Uterine smooth muscle cell (primary cell): ENCODE results near the gene FLNB. TPM values are rescaled to one million over a fixed set of nuclear protein-coding genes. Genes with fewer than 3 reads are reported as not detected.

Experiments used
- total RNA-seq: library from RNA; depleted of rRNA; stranded (reverse); fragments of >200 nt; gene quantifications from 2 replicates; pipeline ENCODE4 v1.2.3, GENCODE V29; 2014

The FLNB gene
- total RNA-seq = 153 and 224 TPM in 2 replicates

GRCh38 chr3:58008141-58009025, at the start of gene FLNB:
Gene FLNB, plus strand, starts transcription at chr3:58008422. Its CDS starts 143 bp downstream, at chr3:58008565.

GRCh38 chr3:58210761-58211460, 202.7 kb downstream of the FLNB start, which contains the start of gene DNASE1L3:
Gene DNASE1L3, minus strand, starts transcription at chr3:58210972. Its CDS starts 66 bp downstream, at chr3:58210906.

Other genes starting within 250 kb of the FLNB start
- gene DNASE1L3, start 202.6 kb downstream of the FLNB start, total RNA-seq = not detected in 2 replicates
- 7.6 and 11.4 TPM in 2 replicates for gene ABHD6, start 229.4 kb downstream of the FLNB start, total RNA-seq